Activated CD4-positive, alpha-beta memory T cell treated with anti-CD3 and anti-CD28 coated beads, Interleukin-2, amount 10 ng/mL, durations not matched to agents 7 days and 5 days (primary cell): Measurements from ENCODE around the gene ZNF25. TPM values are rescaled to one million over a fixed set of nuclear protein-coding genes. Genes with fewer than 3 reads are reported as not detected.

Experiments
- CTCF ChIA-PET: fragments of 350-600 bp; sonication (Branson Sonifier 250); formaldehyde crosslinking; loops from one replicate; lab custom pipeline; 2021; ENCODE audit warnings: antibody characterized with exemption, inconsistent platforms; lab: Charles Lee
- POLR2A ChIA-PET: fragments of 350-600 bp; sonication (Branson Sonifier 250); formaldehyde crosslinking; loops from one replicate; lab custom pipeline; 2021; ENCODE audit warnings: antibody characterized with exemption; lab: Charles Lee
- DNase-seq: peaks from one replicate; pipeline ENCODE4 v3.0.0-alpha.2; 2020
- H3K27ac Mint-ChIP-seq: one replicate; pipeline ENCODE4 v1.8.0; 2021; ENCODE audit warnings: mild to moderate bottlenecking, mixed read lengths
- H3K27me3 Mint-ChIP-seq: one replicate; pipeline ENCODE4 v1.8.0; 2021; ENCODE audit warnings: mixed read lengths
- H3K36me3 Mint-ChIP-seq: one replicate; pipeline ENCODE4 v1.8.0; 2021; ENCODE audit warnings: low read depth, mixed read lengths
- H3K4me1 Mint-ChIP-seq: one replicate; pipeline ENCODE4 v1.8.0; 2021; ENCODE audit warnings: mixed read lengths
- H3K4me3 Mint-ChIP-seq: one replicate; pipeline ENCODE4 v1.8.0; 2021; ENCODE audit warnings: mild to moderate bottlenecking, mixed read lengths
- H3K9me3 Mint-ChIP-seq: one replicate; pipeline ENCODE4 v1.8.0; 2021; ENCODE audit warnings: mixed read lengths
- total RNA-seq, 2 experiments: library from RNA; stranded (reverse); gene quantifications; one replicate each; pipeline ENCODE4 v1.2.3, GENCODE V29; 2021

The ZNF25 gene
- total RNA-seq, 2 experiments from 2014 or later = 7.0 TPM

GRCh38 chr10:37991655-37992054, 15.2 kb upstream of the ZNF25 start:
- Mint-ChIP-seq H3K4me1 (peaks cover 2% of the 10 kb centered on the region), H3K27ac (no peak overlapping the region), H3K36me3 (no peaks in the 10 kb centered on the region), H3K9me3 (no peaks in the 10 kb centered on the region), H3K4me3 (no peak overlapping the region), H3K27me3 (no peaks in the 10 kb centered on the region)
- ChIA-PET CTCF (no interaction called here), POLR2A (no interaction called here)
- DNase-seq = no peak

DNA sequence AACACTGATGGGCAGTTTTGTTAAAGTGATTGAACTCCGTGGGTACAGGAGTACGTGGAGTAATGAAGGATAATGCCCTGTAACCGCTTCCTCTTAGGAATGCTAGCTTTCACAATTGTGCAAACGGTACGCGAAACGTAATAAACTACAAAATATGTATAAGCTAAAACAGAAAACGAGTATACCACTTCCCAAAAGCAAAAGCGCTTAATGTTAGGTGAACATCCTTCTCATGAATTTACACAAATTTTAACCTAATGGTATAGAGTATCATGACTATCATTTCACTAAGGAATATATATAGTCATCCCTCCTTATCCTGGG, 395 bp upstream of the ZNF25 start:
- H3K27ac Mint-ChIP-seq = peak overlapping the region; percentile 91
- no peaks in the 10 kb centered on the region for H3K9me3 Mint-ChIP-seq
- no peak for DNase-seq
- H3K4me1 Mint-ChIP-seq = peaks cover 22% of the 10 kb centered on the region
- ChIA-PET CTCF (interaction anchor here (0.6 to 5.2 kb wide), 19 partner anchors 10 to 451 kb away, joined by 3 to 39 read pairs (median 4); partner anchors contain the start of genes ZNF248, ZNF33A and ZNF37A), POLR2A (interaction anchor here (0.8 to 3.2 kb wide), 9 partner anchors 12 to 426 kb away, joined by 3 to 28 read pairs (median 4); partner anchors contain the start of genes ZNF33A and ZNF37A)
- peaks cover 19% of the 10 kb centered on the region for H3K36me3 Mint-ChIP-seq
- peak overlapping the region; percentile 91 for H3K4me3 Mint-ChIP-seq
- H3K27me3 Mint-ChIP-seq = no peaks in the 10 kb centered on the region

DNA sequence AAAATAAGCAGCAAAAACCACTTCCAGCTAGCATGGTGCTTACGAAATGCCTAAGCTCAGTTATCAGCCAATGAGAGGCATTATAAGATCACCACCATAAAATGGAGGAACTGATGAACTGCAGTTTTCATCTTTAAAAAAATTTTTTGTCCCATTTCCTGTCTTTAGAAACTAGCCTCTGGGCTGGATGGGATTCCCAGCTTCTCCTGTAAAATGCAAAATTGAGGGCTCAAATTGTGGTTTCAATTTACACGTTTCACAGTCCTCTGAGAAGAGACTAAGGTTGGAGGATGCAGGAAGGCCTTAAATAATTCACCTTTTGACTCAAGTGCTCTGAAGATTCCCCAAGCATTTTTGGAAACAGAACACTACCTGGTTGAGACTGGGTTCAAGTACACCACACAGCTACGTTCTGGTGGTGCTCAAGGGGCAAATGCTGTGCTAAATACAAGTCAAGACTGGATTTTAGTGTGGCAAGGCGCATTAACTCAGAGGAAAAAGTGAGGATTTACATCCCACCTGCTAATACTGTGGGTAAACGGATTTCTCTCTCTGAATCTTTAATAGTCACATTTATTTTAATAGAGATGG, 951 bp downstream of the ZNF25 start:
- Mint-ChIP-seq H3K4me3 (peak overlapping the region; percentile 91), H3K9me3 (no peaks in the 10 kb centered on the region), H3K27me3 (no peaks in the 10 kb centered on the region), H3K27ac (peak overlapping the region; percentile 91), H3K36me3 (peaks cover 25% of the 10 kb centered on the region), H3K4me1 (peaks cover 22% of the 10 kb centered on the region)
- ChIA-PET POLR2A (interaction anchor here (0.9 to 3.2 kb wide), 9 partner anchors 11 to 427 kb away, joined by 3 to 28 read pairs (median 6); partner anchors contain the start of genes ZNF248, ZNF33A and ZNF37A), CTCF (interaction anchor here (1.1 to 5.2 kb wide), 6 partner anchors 10 to 427 kb away, joined by 3 to 39 read pairs (median 5); partner anchors contain the start of gene ZNF33A)
- DNase-seq = no peak

DNA sequence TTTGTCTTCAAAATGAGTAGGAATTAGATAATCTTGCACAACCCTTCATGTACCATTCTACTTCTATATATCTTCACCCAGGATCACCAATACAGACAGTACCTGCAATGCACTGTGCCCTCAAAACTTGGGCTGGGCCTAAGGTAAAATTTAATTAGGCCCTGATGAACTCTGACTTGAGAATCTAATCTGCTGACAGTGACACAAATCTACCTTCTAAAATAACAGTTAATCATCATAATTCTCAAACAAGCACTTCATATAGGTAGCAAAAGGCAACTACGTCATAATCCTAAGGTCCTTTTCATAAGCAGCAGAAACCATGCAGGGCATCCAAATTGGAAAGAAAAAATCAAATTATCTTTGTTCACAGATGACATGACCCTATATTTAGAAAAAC, 4.1 kb downstream of the ZNF25 start:
- H3K4me1 Mint-ChIP-seq = peaks cover 22% of the 10 kb centered on the region
- H3K27me3 Mint-ChIP-seq = no peaks in the 10 kb centered on the region
- ChIA-PET POLR2A (no interaction called here), CTCF (no interaction called here)
- DNase-seq = no peak
- peaks cover 7% of the 10 kb centered on the region for H3K9me3 Mint-ChIP-seq
- H3K36me3 Mint-ChIP-seq = peaks cover 49% of the 10 kb centered on the region
- H3K4me3 Mint-ChIP-seq = no peak overlapping the region
- no peak overlapping the region for H3K27ac Mint-ChIP-seq

- ChIA-PET CTCF (interaction anchor here (1.4 to 1.8 kb wide), 2 partner anchors 10 to 12 kb away, joined by 4 to 5 read pairs; partner anchors contain the start of gene ZNF25), POLR2A (interaction anchor here (0.7 to 1.2 kb wide), 3 partner anchors 10 to 45 kb away, joined by 3 to 4 read pairs (median 3); partner anchors contain the start of gene ZNF33A)
- Mint-ChIP-seq H3K27ac (no peak overlapping the region), H3K4me1 (no peaks in the 10 kb centered on the region), H3K4me3 (no peak overlapping the region), H3K9me3 (peaks cover 36% of the 10 kb centered on the region), H3K36me3 (peaks cover 55% of the 10 kb centered on the region), H3K27me3 (no peaks in the 10 kb centered on the region)
- DNase-seq = no peak
These were observed 11.4 kb downstream of the ZNF25 start for GRCh38 chr10:37965006-37965405.

DNA sequence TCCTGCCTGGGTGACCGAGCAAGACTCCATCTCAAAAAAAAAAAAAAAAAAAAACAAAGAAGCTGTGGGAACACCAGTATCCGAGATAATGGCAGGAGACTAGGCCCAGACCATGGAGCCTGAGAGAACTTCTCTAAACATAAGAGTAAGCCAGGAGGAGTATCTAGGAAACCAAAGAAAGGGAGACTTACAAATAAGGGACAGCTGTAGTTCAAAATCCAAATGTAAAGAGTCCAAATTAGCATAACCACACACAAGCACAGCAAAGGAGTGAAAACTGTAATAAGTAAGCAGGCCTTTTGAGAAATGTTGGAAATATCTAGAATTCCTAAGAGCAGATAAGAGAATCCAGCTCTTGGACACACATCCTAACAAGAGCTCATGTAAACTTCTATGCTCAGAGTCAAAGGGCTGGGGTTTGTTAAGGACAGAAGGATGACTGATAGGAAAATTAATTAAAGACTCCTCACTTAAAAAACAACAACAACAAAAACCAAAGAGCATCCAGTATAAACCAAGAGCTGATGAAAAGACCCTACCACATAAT, 15.8 kb downstream of the ZNF25 start:
- Mint-ChIP-seq H3K27ac (no peak overlapping the region), H3K4me3 (no peak overlapping the region), H3K27me3 (no peaks in the 10 kb centered on the region), H3K9me3 (peaks cover 23% of the 10 kb centered on the region), H3K4me1 (no peaks in the 10 kb centered on the region), H3K36me3 (peaks cover 48% of the 10 kb centered on the region)
- no peak for DNase-seq
- ChIA-PET CTCF (interaction anchor here (1.2 kb wide), 1 partner anchor 15 kb away, joined by 3 read pairs; no protein-coding TSS in a partner anchor), POLR2A (no interaction called here)

DNA sequence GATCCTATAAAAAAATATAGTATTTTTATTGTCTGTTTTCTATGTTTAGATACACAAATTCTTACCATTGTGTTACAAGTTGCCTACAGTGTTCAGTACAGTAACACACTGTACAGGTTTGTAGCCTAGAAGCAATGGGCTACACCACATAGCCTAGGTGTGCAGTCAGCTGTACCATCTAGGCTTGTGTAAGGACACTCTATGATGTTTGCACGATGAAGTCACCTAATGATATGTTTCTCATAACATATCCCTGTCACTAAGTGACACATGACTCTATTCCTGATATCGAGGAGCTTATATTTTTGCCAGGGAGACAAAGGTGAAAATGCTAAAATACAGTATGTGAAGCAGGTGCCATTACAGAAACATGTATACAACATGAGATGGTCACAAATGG, 18.6 kb downstream of the ZNF25 start:
- H3K27ac Mint-ChIP-seq = no peak overlapping the region
- POLR2A ChIA-PET = interaction anchor here (1.8 kb wide), 1 partner anchor 18 kb away, joined by 6 read pairs; no protein-coding TSS in a partner anchor

DNA sequence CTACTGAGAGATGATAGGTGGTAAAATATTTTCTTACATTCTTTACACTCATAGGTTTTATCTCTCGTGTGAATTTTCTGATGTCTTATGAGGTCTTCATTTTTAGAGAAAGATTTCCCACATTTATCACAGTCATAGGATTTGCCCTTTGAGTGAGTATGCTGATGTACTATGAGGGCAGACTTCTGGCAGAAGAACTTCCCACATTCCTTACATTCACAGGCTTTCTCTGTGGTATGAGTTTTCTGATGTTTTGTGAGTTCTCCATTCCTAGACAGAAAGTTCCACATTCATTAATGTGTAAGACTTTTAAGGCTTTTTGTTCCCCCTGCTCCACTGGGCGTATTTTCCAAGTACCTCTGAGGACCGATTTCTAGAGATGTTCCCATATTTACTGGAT, 23.5 kb downstream of the ZNF25 start:
- Mint-ChIP-seq H3K4me1 (no peaks in the 10 kb centered on the region), H3K27me3 (no peaks in the 10 kb centered on the region), H3K36me3 (peaks cover 74% of the 10 kb centered on the region), H3K9me3 (peaks cover 33% of the 10 kb centered on the region), H3K4me3 (no peak overlapping the region), H3K27ac (no peak overlapping the region)
- DNase-seq = no peak
- POLR2A ChIA-PET = no interaction called here
- CTCF ChIA-PET = no interaction called here

More for the DNA sequence above, 18.6 kb downstream of the ZNF25 start:
- Mint-ChIP-seq H3K4me1 (no peaks in the 10 kb centered on the region), H3K36me3 (peaks cover 58% of the 10 kb centered on the region), H3K9me3 (peaks cover 21% of the 10 kb centered on the region), H3K4me3 (no peak overlapping the region), H3K27me3 (no peaks in the 10 kb centered on the region)
- no peak for DNase-seq
- CTCF ChIA-PET = interaction anchor here (1.2 kb wide), 1 partner anchor 19 kb away, joined by 3 read pairs; the partner anchor contains the start of gene ZNF25

DNA sequence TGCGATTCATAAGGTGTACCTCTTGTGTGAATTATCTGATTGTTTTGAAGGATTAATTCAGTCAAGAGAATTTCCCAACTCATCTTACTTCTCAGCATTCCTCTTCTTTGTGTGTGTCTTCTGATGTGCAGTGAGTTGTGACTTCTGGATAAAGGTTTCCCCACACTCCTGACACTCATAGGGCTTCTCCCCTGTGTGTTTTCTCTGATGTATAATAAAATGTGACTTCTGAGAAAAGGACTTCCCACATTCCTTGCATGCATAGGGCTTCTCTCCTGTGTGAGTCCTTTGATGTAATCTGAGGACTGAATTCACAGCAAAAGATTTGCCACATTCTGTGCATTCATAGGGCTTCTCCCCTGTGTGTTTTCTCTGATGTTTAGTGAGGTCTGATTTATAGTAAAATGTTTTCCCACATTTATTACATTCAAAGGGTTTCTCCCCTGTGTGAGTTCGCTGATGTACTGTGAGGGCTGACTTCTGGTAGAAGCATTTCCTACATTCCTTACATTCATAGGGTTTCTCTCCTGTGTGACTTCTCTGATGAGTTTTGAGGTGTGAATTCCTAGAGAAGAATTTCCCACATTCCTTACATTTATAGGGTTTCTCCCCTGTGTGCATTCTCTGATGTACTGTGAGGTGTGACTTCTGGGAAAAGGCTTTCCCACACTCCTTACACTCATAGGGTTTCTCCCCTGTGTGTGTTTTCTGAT, 24.2 kb downstream of the ZNF25 start:
- no peaks in the 10 kb centered on the region for H3K4me1 Mint-ChIP-seq
- DNase-seq = no peak
- no peak overlapping the region for H3K4me3 Mint-ChIP-seq
- ChIA-PET CTCF (no interaction called here), POLR2A (no interaction called here)
- peaks cover 33% of the 10 kb centered on the region for H3K9me3 Mint-ChIP-seq
- H3K36me3 Mint-ChIP-seq = peaks cover 69% of the 10 kb centered on the region
- H3K27me3 Mint-ChIP-seq = no peaks in the 10 kb centered on the region
- no peak overlapping the region for H3K27ac Mint-ChIP-seq

GRCh38 chr10:37948210-37948609, 28.2 kb downstream of the ZNF25 start:
- peaks cover 33% of the 10 kb centered on the region for H3K36me3 Mint-ChIP-seq
- H3K4me3 Mint-ChIP-seq = no peak overlapping the region
- no peak overlapping the region for H3K27ac Mint-ChIP-seq
- H3K4me1 Mint-ChIP-seq = no peaks in the 10 kb centered on the region
- no peak for DNase-seq
- H3K27me3 Mint-ChIP-seq = no peaks in the 10 kb centered on the region
- H3K9me3 Mint-ChIP-seq = peaks cover 19% of the 10 kb centered on the region
- ChIA-PET CTCF (no interaction called here), POLR2A (interaction anchor here (0.6 kb wide), 1 partner anchor 18 kb away, joined by 3 read pairs; no protein-coding TSS in a partner anchor)

DNA sequence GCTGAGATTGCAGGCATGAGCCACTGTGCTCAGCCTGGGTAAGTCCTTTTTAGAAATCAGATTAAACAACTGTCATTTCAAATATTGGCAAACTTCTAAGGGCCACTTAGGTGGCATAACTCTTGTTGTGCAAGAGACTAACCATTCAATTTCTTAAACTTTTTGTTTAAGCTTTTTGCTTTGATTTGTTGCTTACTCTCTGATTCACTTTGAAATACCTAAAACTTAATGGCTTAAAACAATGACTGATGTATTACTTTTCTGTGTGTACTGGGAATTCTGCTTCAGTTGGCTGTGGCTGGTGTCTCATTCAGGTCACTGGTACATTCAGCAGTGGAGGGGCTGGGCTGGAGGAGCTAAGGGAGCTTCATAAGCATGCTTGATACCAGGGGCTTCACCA, 28.9 kb downstream of the ZNF25 start:
- ChIA-PET POLR2A (no interaction called here), CTCF (no interaction called here)
- no peak overlapping the region for H3K4me3 Mint-ChIP-seq
- no peak overlapping the region for H3K27ac Mint-ChIP-seq
- H3K36me3 Mint-ChIP-seq = peaks cover 26% of the 10 kb centered on the region
- DNase-seq = no peak
- no peaks in the 10 kb centered on the region for H3K27me3 Mint-ChIP-seq
- H3K4me1 Mint-ChIP-seq = no peaks in the 10 kb centered on the region
- H3K9me3 Mint-ChIP-seq = peaks cover 12% of the 10 kb centered on the region

DNA sequence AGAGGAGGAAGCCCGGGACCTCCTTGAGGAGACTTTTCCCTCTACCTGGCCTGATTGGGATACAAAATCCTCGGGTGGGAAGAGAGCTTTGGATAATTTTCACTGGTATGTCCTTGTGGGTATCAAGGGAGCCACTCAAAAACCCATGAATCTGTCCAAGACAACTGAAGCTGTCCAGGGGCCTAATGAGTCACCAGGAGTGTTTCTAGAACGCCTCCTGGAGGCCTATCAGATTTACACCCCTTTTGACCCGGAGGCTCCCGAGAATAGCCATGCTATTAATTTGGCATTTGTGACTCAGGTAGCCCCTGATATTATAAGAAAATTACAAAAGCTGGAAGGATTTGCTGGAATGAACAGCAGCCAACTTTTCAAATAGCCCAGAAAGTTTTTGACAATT, 38.6 kb downstream of the ZNF25 start:
- no peak overlapping the region for H3K27ac Mint-ChIP-seq

DNA sequence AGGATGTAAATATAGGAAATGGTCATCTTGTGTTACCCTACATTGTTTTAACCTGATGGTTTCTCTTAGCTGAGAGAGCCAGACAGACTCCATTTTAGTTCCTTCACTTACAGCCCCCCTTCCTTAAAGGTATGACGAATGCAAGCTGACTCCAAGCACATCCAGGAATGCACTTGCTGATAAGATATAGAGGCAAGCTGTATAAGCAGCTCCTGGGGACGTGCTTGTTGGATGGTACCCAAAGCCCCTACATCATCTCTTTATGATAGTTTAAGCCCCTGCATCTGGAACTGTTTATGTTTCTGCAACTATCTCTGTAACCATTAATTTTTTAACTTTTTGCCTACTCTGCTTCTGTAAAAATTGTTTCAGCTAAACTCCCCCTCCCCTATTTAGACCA, 41.7 kb downstream of the ZNF25 start:
- Mint-ChIP-seq H3K36me3 (no peaks in the 10 kb centered on the region), H3K9me3 (peaks cover 3% of the 10 kb centered on the region), H3K27me3 (no peaks in the 10 kb centered on the region), H3K4me1 (no peaks in the 10 kb centered on the region), H3K27ac (no peak overlapping the region), H3K4me3 (no peak overlapping the region)
- DNase-seq = no peak
- CTCF ChIA-PET = no interaction called here
- POLR2A ChIA-PET = no interaction called here

More for the DNA sequence above, 38.6 kb downstream of the ZNF25 start:
- POLR2A ChIA-PET = no interaction called here
- no peaks in the 10 kb centered on the region for H3K4me1 Mint-ChIP-seq
- peaks cover 3% of the 10 kb centered on the region for H3K9me3 Mint-ChIP-seq
- H3K36me3 Mint-ChIP-seq = no peaks in the 10 kb centered on the region
- H3K4me3 Mint-ChIP-seq = no peak overlapping the region
- CTCF ChIA-PET = no interaction called here
- DNase-seq = no peak
- no peaks in the 10 kb centered on the region for H3K27me3 Mint-ChIP-seq
